ENCODE results near the gene ZDHHC11B.
A peak's percentile ranks its signal among the peaks of the same experiment; 100 is the strongest.
"Not testable (repeated sequence)": the region's sequence is repeated elsewhere in the genome, so short reads cannot be mapped to it uniquely, and the experiment has no call there.

Gene ZDHHC11B

GRCh38 chr5:784428-785177 is at the start of gene ZDHHC11B:
ZDHHC11B (minus strand) TSS chr5:784729; CDS start chr5:766919, 17,810 bp downstream.
- DNase-seq (ENCODE audit: low read depth), result peak; percentile 54

- DNase-seq (ENCODE audit: low read depth), result not testable (repeated sequence)
Measured at GRCh38 chr5:834013-834412, 49.5 kb upstream of the ZDHHC11B start.

GRCh38 chr5:828194-828593 is 43.7 kb upstream of the ZDHHC11B start:
- not testable (repeated sequence) for DNase-seq (ENCODE audit: low read depth)

- not testable (repeated sequence) for DNase-seq (ENCODE audit: low read depth)
Measured at GRCh38 chr5:825544-825943, 41.0 kb upstream of the ZDHHC11B start.

- no peak for DNase-seq (ENCODE audit: low read depth)
Measured at GRCh38 chr5:821504-821903, 37.0 kb upstream of the ZDHHC11B start.

- no peak for DNase-seq (ENCODE audit: low read depth)
Measured at GRCh38 chr5:820245-820644, 35.7 kb upstream of the ZDHHC11B start.

GRCh38 chr5:819078-819477 is 34.5 kb upstream of the ZDHHC11B start:
- no peak for DNase-seq (ENCODE audit: low read depth)

- DNase-seq (ENCODE audit: low read depth), result no peak
Measured at GRCh38 chr5:816176-816575, 31.6 kb upstream of the ZDHHC11B start.

- no peak for DNase-seq (ENCODE audit: low read depth)
Measured at GRCh38 chr5:815449-815848, 30.9 kb upstream of the ZDHHC11B start.

GRCh38 chr5:813575-813974 is 29.0 kb upstream of the ZDHHC11B start:
- DNase-seq (ENCODE audit: low read depth), result not testable (repeated sequence)

- not testable (repeated sequence) for DNase-seq (ENCODE audit: low read depth)
Measured at GRCh38 chr5:811384-811783, 26.9 kb upstream of the ZDHHC11B start.

GRCh38 chr5:807719-808514 is 23.4 kb upstream of the ZDHHC11B start:
- not testable (repeated sequence) for DNase-seq (ENCODE audit: low read depth)

GRCh38 chr5:801472-801871 is 16.9 kb upstream of the ZDHHC11B start:
- DNase-seq (ENCODE audit: low read depth), result no peak

GRCh38 chr5:801055-801454 is 16.5 kb upstream of the ZDHHC11B start:
- not testable (repeated sequence) for DNase-seq (ENCODE audit: low read depth)

- not testable (repeated sequence) for DNase-seq (ENCODE audit: low read depth)
Measured at GRCh38 chr5:798505-799138, 14.1 kb upstream of the ZDHHC11B start.

GRCh38 chr5:797986-798385 is 13.5 kb upstream of the ZDHHC11B start:
- not testable (repeated sequence) for DNase-seq (ENCODE audit: low read depth)

GRCh38 chr5:795873-796272 is 11.3 kb upstream of the ZDHHC11B start:
- DNase-seq (ENCODE audit: low read depth), result not testable (repeated sequence)

GRCh38 chr5:794948-795347 is 10.4 kb upstream of the ZDHHC11B start:
- DNase-seq (ENCODE audit: low read depth), result not testable (repeated sequence)

GRCh38 chr5:788703-789102 is 4.2 kb upstream of the ZDHHC11B start:
- not testable (repeated sequence) for DNase-seq (ENCODE audit: low read depth)

- DNase-seq (ENCODE audit: low read depth), result not testable (repeated sequence)
Measured at GRCh38 chr5:787857-788233, 3.3 kb upstream of the ZDHHC11B start.

GRCh38 chr5:787224-787856 is 2.8 kb upstream of the ZDHHC11B start:
- DNase-seq (ENCODE audit: low read depth), result not testable (repeated sequence)

- not testable (repeated sequence) for DNase-seq (ENCODE audit: low read depth)
Measured at GRCh38 chr5:785181-785705, 714 bp upstream of the ZDHHC11B start.
